GM23338 (cell line): Measurements from ENCODE around the gene CXorf65. TPM values are rescaled to one million over a fixed set of nuclear protein-coding genes. Genes with fewer than 3 reads are reported as not detected.

Experiments
- ATAC-seq: fragments of 200-7000 bp; cut with Tn5 transposase; 3 replicates; pipeline ENCODE4 v1.9.1; 2020
- DNase-seq: peaks from one replicate; pipeline ENCODE4 v3.0.0-alpha.2; 2015; ENCODE audit warnings: low spot score
- H2AFZ ChIP-seq: fragments of 200-600 bp; sonication (generic); 2 replicates; pipeline ENCODE4 v1.8.0; 2016; ENCODE audit warnings: antibody characterized with exemption, mild to moderate bottlenecking, moderate library complexity
- H3F3A ChIP-seq: fragments of 200-600 bp; sonication (generic); replicated peaks from 2 replicates; pipeline ENCODE4 v1.8.0; 2017; ENCODE audit warnings: antibody characterized with exemption, mixed run types, low read depth
- H3K27ac ChIP-seq: fragments of 200-600 bp; sonication (generic); 2 replicates; pipeline ENCODE4 v1.6.1; 2016; ENCODE audit warnings: low read depth
- H3K27me3 ChIP-seq: fragments of 200-600 bp; sonication (generic); 2 replicates; pipeline ENCODE4 v1.8.0; 2016; ENCODE audit warnings: mild to moderate bottlenecking, mixed run types, moderate library complexity; ENCODE audit not compliant: insufficient read depth
- H3K36me3 ChIP-seq: fragments of 200-600 bp; sonication (generic); 2 replicates; pipeline ENCODE4 v1.8.0; 2016; ENCODE audit warnings: mild to moderate bottlenecking; ENCODE audit not compliant: insufficient read depth
- H3K4me1 ChIP-seq: fragments of 200-600 bp; sonication (generic); 2 replicates; pipeline ENCODE4 v1.8.0; 2016; ENCODE audit warnings: mild to moderate bottlenecking, moderate library complexity; ENCODE audit not compliant: insufficient read depth
- H3K4me2 ChIP-seq: fragments of 200-600 bp; sonication (generic); 2 replicates; pipeline ENCODE4 v1.7.1; 2017; ENCODE audit warnings: mixed run types
- H3K4me3 ChIP-seq: fragments of 200-600 bp; sonication (generic); 2 replicates; pipeline ENCODE4 v1.6.1; 2016; ENCODE audit warnings: mixed run types
- H3K79me2 ChIP-seq: fragments of 200-600 bp; sonication (generic); replicated peaks from 2 replicates; pipeline ENCODE4 v1.8.0; 2017; ENCODE audit warnings: mild to moderate bottlenecking; ENCODE audit not compliant: insufficient read depth
- H3K9me2 ChIP-seq: fragments of 200-600 bp; sonication (generic); 2 replicates; pipeline ENCODE4 v1.8.0; 2017; ENCODE audit not compliant: insufficient read depth
- H4K20me1 ChIP-seq: fragments of 200-600 bp; sonication (generic); replicated peaks from 2 replicates; pipeline ENCODE4 v1.8.0; 2017; ENCODE audit warnings: mild to moderate bottlenecking; ENCODE audit not compliant: insufficient read depth
- H3K27ac Mint-ChIP-seq: 2 replicates; pipeline ENCODE4 v1.8.0; 2020; ENCODE audit warnings: inconsistent platforms, mild to moderate bottlenecking, moderate library complexity, mixed read lengths
- H3K27me3 Mint-ChIP-seq: 3 replicates; pipeline ENCODE4 v1.8.0; 2022; ENCODE audit warnings: low read depth, mild to moderate bottlenecking, moderate library complexity, mixed read lengths, inconsistent platforms; ENCODE audit not compliant: insufficient read depth, poor library complexity
- H3K36me3 Mint-ChIP-seq: 3 replicates; pipeline ENCODE4 v1.8.0; 2021; ENCODE audit warnings: low read depth, mild to moderate bottlenecking, inconsistent platforms, moderate library complexity, mixed read lengths
- H3K4me1 Mint-ChIP-seq: 3 replicates; pipeline ENCODE4 v1.8.0; 2020; ENCODE audit warnings: mild to moderate bottlenecking, inconsistent platforms, mixed read lengths
- H3K4me3 Mint-ChIP-seq: 3 replicates; pipeline ENCODE4 v1.8.0; 2021; ENCODE audit warnings: moderate library complexity, mild to moderate bottlenecking, inconsistent platforms, mixed read lengths
- H3K9me3 Mint-ChIP-seq: 3 replicates; pipeline ENCODE4 v1.8.0; 2020; ENCODE audit warnings: moderate library complexity, mild to moderate bottlenecking, inconsistent platforms, mixed read lengths
- CREB1 ChIP-seq: fragments of 250-450 bp; sonication (Bioruptor Pico); IDR thresholded peaks from 2 replicates; pipeline ENCODE4 v1.5.0; 2020; ENCODE audit warnings: low read depth, mild to moderate bottlenecking, moderate library complexity
- EZH2 ChIP-seq: fragments of 200-600 bp; sonication (generic); IDR thresholded peaks from one replicate; pipeline ENCODE4 v1.8.0; 2017; ENCODE audit warnings: antibody characterized with exemption, mild to moderate bottlenecking, low read depth; ENCODE audit not compliant: unreplicated experiment
- EZH2phosphoT487 ChIP-seq: fragments of 200-600 bp; sonication (generic); IDR thresholded peaks from one replicate; pipeline ENCODE4 v1.8.1; 2018; ENCODE audit warnings: antibody characterized with exemption; ENCODE audit not compliant: unreplicated experiment
- JUNB ChIP-seq: IDR thresholded peaks from one replicate; pipeline ENCODE4 v1.6.1; 2016; ENCODE audit warnings: antibody characterized with exemption; ENCODE audit not compliant: unreplicated experiment
- NANOG ChIP-seq: IDR thresholded peaks from 2 replicates; pipeline ENCODE4 v1.6.1; 2016; ENCODE audit warnings: antibody characterized with exemption, borderline replicate concordance
- POLR2AphosphoS5 ChIP-seq: IDR thresholded peaks from 2 replicates; pipeline ENCODE4 v1.6.1; 2016; ENCODE audit warnings: antibody characterized with exemption, low read depth
- STAT1 ChIP-seq: IDR thresholded peaks from one replicate; pipeline ENCODE4 v1.6.1; 2016; ENCODE audit warnings: antibody characterized with exemption; ENCODE audit not compliant: unreplicated experiment
- ZNF114 ChIP-seq: fragments of 250-450 bp; sonication (Bioruptor Pico); IDR thresholded peaks from 2 replicates; pipeline ENCODE4 v1.5.0; 2020; ENCODE audit warnings: mild to moderate bottlenecking, moderate library complexity
- polyA plus RNA-seq: library from polyadenylated mRNA; unstranded; fragments of >200 nt; fragmentation: Nextera tagmentation; extraction: Ambion mirVana; gene quantifications from 2 replicates; pipeline ENCODE4 v1.2.1, GENCODE V29; 2016
- total RNA-seq: library from RNA; depleted of rRNA; stranded (reverse); fragments of >200 nt; shearing (Covaris generic); gene quantifications from 2 replicates; pipeline ENCODE4 v1.2.3, GENCODE V29; 2014
- TF ChIP-seq, protein P1 (sequence below): IDR thresholded peaks from 2 replicates; pipeline ENCODE4 v1.6.1; 2016; ENCODE audit warnings: antibody characterized with exemption
- TF ChIP-seq, protein P2 (sequence below), 2 experiments: fragments of 200-600 bp in 1 of 2; sonication (generic) in 1 of 2; conservative IDR thresholded peaks; 2 replicates each; pipeline versions ENCODE4 v1.5.1 to v1.6.1; 2016 to 2017; ENCODE audit warnings: antibody characterized with exemption in 2 of 2, low read depth in 2 of 2, mild to moderate bottlenecking in 2 of 2, moderate library complexity in 1 of 2
- TF ChIP-seq, protein P3 (sequence below): IDR thresholded peaks from one replicate; pipeline ENCODE4 v1.6.1; 2018; ENCODE audit warnings: antibody characterized with exemption; ENCODE audit not compliant: unreplicated experiment

Gene CXorf65
- total and polyA plus RNA-seq, 2 experiments from 2014 or later: 0.79 TPM; not detected in 1

DNA sequence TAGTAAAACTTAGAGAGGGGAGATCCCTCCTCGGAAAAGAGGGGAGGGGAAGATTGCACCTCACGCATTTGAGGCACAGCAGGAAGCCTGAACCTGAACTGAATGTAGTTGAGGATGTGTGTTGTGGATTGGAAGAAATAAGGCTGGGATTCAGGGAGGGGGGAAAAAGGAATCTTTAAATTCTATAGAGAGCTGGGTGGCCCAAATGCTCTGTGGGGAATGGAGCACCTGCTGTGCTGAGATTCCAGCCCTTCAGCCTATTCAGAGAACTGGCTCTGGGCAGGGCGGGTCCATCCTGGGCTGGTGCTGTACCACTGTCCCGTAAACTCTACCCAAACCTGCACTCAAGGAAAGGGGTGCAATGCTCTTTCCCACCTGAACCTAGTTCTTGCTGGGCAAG is 6.8 kb downstream of the CXorf65 start (continued):
- TF ChIP-seq, protein P1, sequence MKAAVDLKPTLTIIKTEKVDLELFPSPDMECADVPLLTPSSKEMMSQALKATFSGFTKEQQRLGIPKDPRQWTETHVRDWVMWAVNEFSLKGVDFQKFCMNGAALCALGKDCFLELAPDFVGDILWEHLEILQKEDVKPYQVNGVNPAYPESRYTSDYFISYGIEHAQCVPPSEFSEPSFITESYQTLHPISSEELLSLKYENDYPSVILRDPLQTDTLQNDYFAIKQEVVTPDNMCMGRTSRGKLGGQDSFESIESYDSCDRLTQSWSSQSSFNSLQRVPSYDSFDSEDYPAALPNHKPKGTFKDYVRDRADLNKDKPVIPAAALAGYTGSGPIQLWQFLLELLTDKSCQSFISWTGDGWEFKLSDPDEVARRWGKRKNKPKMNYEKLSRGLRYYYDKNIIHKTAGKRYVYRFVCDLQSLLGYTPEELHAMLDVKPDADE: no peak
- TF ChIP-seq EZH2 (no peak), ZNF114 (CRISPR knock-in tag) (no peak), STAT1 (no peak), NANOG (no peak), POLR2AphosphoS5 (no peak; the same call in 1 of the 2 replicates), JUNB (no peak)
- TF ChIP-seq, protein P2, sequence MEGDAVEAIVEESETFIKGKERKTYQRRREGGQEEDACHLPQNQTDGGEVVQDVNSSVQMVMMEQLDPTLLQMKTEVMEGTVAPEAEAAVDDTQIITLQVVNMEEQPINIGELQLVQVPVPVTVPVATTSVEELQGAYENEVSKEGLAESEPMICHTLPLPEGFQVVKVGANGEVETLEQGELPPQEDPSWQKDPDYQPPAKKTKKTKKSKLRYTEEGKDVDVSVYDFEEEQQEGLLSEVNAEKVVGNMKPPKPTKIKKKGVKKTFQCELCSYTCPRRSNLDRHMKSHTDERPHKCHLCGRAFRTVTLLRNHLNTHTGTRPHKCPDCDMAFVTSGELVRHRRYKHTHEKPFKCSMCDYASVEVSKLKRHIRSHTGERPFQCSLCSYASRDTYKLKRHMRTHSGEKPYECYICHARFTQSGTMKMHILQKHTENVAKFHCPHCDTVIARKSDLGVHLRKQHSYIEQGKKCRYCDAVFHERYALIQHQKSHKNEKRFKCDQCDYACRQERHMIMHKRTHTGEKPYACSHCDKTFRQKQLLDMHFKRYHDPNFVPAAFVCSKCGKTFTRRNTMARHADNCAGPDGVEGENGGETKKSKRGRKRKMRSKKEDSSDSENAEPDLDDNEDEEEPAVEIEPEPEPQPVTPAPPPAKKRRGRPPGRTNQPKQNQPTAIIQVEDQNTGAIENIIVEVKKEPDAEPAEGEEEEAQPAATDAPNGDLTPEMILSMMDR (conservative IDR thresholded peaks at IDR 0.05; ENCODE audit: low read depth in 2 of 2): no peak

DNA sequence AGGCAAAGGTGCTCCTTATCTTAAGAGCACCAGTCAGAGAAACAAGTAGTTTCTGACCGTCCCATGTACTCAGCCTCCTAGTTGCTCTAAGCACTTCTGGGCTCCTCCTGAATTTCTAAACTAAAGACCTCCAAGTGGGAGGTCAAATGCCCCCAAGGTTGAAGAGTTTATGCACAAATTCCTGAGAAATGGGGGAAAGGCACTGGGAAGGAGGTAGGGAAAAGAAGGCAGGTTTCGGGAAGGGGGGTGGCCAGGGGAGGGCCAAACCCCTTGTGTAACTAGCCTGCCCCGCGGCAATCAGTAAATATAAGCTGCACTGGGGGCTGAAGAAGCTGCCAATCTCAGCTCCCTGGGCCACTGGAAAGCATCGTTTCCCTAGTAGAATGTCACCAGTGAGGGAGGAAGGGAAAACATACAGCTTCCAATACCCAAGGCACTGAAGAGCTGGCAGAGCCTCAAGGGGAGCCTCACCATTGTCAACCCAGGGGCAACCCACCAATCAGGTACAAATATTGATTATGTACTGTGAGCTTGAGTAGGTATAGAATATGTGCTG is 7.5 kb downstream of the CXorf65 start:
- no peak overlapping the region for H3K27ac Mint-ChIP-seq
- peak overlapping the region; percentile 84 for H3K4me2 ChIP-seq
- H3K9me3 Mint-ChIP-seq: no peaks in the 10 kb centered on the region; the same call in 2 of the 3 replicates
- H2AFZ ChIP-seq: no peak overlapping the region
- H3K36me3 Mint-ChIP-seq: peaks cover 10% of the 10 kb centered on the region; the same call in 1 of the 3 replicates
- no peaks in the 10 kb centered on the region for H3K36me3 ChIP-seq
- peak overlapping the region; percentile 78 for H3K4me3 ChIP-seq
- peaks cover 43% of the 10 kb centered on the region for H3K4me1 Mint-ChIP-seq
- peak overlapping the region; percentile 90 for H3K27ac ChIP-seq
- H3K27me3 ChIP-seq: peaks cover 4% of the 10 kb centered on the region; the same call in 1 of the 2 replicates
- DNase-seq (peak; percentile 62), ATAC-seq (no peak)
- peaks cover 5% of the 10 kb centered on the region for H3K27me3 Mint-ChIP-seq
- H3K4me3 Mint-ChIP-seq: peak overlapping the region; percentile 66
- peaks cover 18% of the 10 kb centered on the region for H3K79me2 ChIP-seq
- peaks cover 5% of the 10 kb centered on the region; the same call in 1 of the 2 replicates for H3F3A ChIP-seq
- peaks cover 47% of the 10 kb centered on the region for H3K4me1 ChIP-seq
- no peaks in the 10 kb centered on the region for H4K20me1 ChIP-seq
- no peaks in the 10 kb centered on the region for H3K9me2 ChIP-seq
- TF ChIP-seq, protein P1: no peak
- TF ChIP-seq STAT1: no peak
- no peak for TF ChIP-seq ZNF114 (CRISPR knock-in tag)
- TF ChIP-seq JUNB: no peak
- TF ChIP-seq EZH2phosphoT487: no peak
- no peak for TF ChIP-seq EZH2
- TF ChIP-seq CREB1 (CRISPR knock-in tag): no peak
- TF ChIP-seq, protein P3, sequence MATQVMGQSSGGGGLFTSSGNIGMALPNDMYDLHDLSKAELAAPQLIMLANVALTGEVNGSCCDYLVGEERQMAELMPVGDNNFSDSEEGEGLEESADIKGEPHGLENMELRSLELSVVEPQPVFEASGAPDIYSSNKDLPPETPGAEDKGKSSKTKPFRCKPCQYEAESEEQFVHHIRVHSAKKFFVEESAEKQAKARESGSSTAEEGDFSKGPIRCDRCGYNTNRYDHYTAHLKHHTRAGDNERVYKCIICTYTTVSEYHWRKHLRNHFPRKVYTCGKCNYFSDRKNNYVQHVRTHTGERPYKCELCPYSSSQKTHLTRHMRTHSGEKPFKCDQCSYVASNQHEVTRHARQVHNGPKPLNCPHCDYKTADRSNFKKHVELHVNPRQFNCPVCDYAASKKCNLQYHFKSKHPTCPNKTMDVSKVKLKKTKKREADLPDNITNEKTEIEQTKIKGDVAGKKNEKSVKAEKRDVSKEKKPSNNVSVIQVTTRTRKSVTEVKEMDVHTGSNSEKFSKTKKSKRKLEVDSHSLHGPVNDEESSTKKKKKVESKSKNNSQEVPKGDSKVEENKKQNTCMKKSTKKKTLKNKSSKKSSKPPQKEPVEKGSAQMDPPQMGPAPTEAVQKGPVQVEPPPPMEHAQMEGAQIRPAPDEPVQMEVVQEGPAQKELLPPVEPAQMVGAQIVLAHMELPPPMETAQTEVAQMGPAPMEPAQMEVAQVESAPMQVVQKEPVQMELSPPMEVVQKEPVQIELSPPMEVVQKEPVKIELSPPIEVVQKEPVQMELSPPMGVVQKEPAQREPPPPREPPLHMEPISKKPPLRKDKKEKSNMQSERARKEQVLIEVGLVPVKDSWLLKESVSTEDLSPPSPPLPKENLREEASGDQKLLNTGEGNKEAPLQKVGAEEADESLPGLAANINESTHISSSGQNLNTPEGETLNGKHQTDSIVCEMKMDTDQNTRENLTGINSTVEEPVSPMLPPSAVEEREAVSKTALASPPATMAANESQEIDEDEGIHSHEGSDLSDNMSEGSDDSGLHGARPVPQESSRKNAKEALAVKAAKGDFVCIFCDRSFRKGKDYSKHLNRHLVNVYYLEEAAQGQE: no peak
